ENCODE results near the gene KRTAP21-2.
"Not testable (repeated sequence)": the region's sequence is repeated elsewhere in the genome, so short reads cannot be mapped to it uniquely, and the experiment has no call there.

The KRTAP21-2 gene

GRCh38 chr21:30747159-30747558, at the start of gene KRTAP21-2:
Gene KRTAP21-2, minus strand, starts transcription at chr21:30747259. Its CDS starts 57 bp downstream, at chr21:30747202.
- no peak for DNase-seq

- no peak for DNase-seq
Observed at GRCh38 chr21:30793581-30794314, 46.7 kb upstream of the KRTAP21-2 start.

GRCh38 chr21:30779249-30779648, 32.2 kb upstream of the KRTAP21-2 start:
- no peak for DNase-seq

GRCh38 chr21:30769724-30770431, 22.8 kb upstream of the KRTAP21-2 start:
- DNase-seq, result no peak

GRCh38 chr21:30760776-30761175, 13.7 kb upstream of the KRTAP21-2 start:
- DNase-seq, result no peak

GRCh38 chr21:30758306-30758705, 11.2 kb upstream of the KRTAP21-2 start:
- no peak for DNase-seq

- DNase-seq, result not testable (repeated sequence)
Observed at GRCh38 chr21:30755328-30755727, 8.3 kb upstream of the KRTAP21-2 start, which contains the start of gene KRTAP21-1. Gene KRTAP21-1, minus strand, starts transcription at chr21:30755428. Its CDS starts 50 bp downstream, at chr21:30755378.

GRCh38 chr21:30740462-30740861, 6.6 kb downstream of the KRTAP21-2 start:
- DNase-seq, result no peak

GRCh38 chr21:30733026-30733425, 14.0 kb downstream of the KRTAP21-2 start:
- no peak for DNase-seq

- DNase-seq, result no peak
Observed at GRCh38 chr21:30726726-30727125, 20.3 kb downstream of the KRTAP21-2 start.

GRCh38 chr21:30719401-30719800, 27.7 kb downstream of the KRTAP21-2 start:
- DNase-seq, result no peak

GRCh38 chr21:30718239-30718909, 28.7 kb downstream of the KRTAP21-2 start, which contains the start of gene KRTAP21-3:
Gene KRTAP21-3, minus strand, starts transcription at chr21:30718777. Its CDS starts 18 bp downstream, at chr21:30718759.
- DNase-seq, result no peak

- no peak for DNase-seq
Observed at GRCh38 chr21:30717105-30717504, 30.0 kb downstream of the KRTAP21-2 start.

GRCh38 chr21:30714946-30715345, 32.1 kb downstream of the KRTAP21-2 start:
- no peak for DNase-seq

- no peak for DNase-seq
Observed at GRCh38 chr21:30714456-30714855, 32.6 kb downstream of the KRTAP21-2 start.

GRCh38 chr21:30713766-30714165, 33.3 kb downstream of the KRTAP21-2 start:
- no peak for DNase-seq

- DNase-seq, result no peak
Observed at GRCh38 chr21:30710499-30710898, 36.6 kb downstream of the KRTAP21-2 start.

GRCh38 chr21:30707409-30707808, 39.6 kb downstream of the KRTAP21-2 start:
- no peak for DNase-seq

Measured in NCI-H510A (cell line).